Mesothelial cell of epicardium (in vitro differentiated cells): Measurements from ENCODE around the gene FRMD4A. TPM values are rescaled to one million over a fixed set of nuclear protein-coding genes. Genes with fewer than 3 reads are reported as not detected.

ENCODE experiments used
- DNase-seq, 2 experiments: peaks; one replicate each; pipeline ENCODE4 v3.0.0; 2021; ENCODE audit warnings: low spot score in 2 of 2; ENCODE audit not compliant: unreplicated experiment in 2 of 2
- H3K27ac Mint-ChIP-seq: 2 replicates; pipeline ENCODE4 v1.8.0; 2021; ENCODE audit warnings: mixed read lengths
- H3K27me3 Mint-ChIP-seq: 2 replicates; pipeline ENCODE4 v1.8.0; 2021; ENCODE audit warnings: low read depth, mixed read lengths
- H3K36me3 Mint-ChIP-seq: 2 replicates; pipeline ENCODE4 v1.8.0; 2021; ENCODE audit warnings: mixed read lengths
- H3K4me1 Mint-ChIP-seq: 2 replicates; pipeline ENCODE4 v1.8.0; 2021; ENCODE audit warnings: mixed read lengths
- H3K4me3 Mint-ChIP-seq: 2 replicates; pipeline ENCODE4 v1.8.0; 2021; ENCODE audit warnings: mild to moderate bottlenecking, moderate library complexity, mixed read lengths
- H3K9me3 Mint-ChIP-seq: 2 replicates; pipeline ENCODE4 v1.8.0; 2021; ENCODE audit warnings: mixed read lengths
- total RNA-seq: library from RNA; stranded (reverse); gene quantifications from 3 replicates; pipeline ENCODE4 v1.2.1, GENCODE V29; 2021
- TF ChIP-seq, protein P1 (sequence below): fragments of 200-600 bp; sonication (generic); IDR thresholded peaks from one replicate; pipeline ENCODE4 v1.5.0; 2021; ENCODE audit warnings: antibody characterized with exemption; ENCODE audit not compliant: unreplicated experiment

The FRMD4A gene
- total RNA-seq, 1 donor from 2014 or later: 45.0 TPM

DNA sequence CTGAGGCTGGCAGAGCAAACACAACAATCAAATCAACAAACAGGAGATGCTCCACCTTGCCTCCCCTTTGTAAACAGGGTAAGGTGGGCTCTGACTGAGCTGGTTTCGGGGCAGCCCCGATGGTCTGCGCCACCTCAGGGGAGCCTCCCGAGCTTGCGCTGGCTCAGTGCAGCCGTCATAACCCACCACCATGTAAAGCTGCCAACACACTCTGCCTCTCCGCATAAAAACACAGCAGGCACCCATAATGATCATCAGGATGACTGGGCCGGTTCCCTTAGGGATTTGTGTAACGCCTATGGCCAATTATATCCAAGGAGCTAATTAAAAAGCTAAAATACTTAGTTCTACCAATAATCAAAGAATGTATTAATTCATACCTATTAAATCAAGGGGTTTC, 619.4 kb downstream of the FRMD4A start:
- H3K27me3 Mint-ChIP-seq: no peaks in the 10 kb centered on the region
- TF ChIP-seq, protein P1, sequence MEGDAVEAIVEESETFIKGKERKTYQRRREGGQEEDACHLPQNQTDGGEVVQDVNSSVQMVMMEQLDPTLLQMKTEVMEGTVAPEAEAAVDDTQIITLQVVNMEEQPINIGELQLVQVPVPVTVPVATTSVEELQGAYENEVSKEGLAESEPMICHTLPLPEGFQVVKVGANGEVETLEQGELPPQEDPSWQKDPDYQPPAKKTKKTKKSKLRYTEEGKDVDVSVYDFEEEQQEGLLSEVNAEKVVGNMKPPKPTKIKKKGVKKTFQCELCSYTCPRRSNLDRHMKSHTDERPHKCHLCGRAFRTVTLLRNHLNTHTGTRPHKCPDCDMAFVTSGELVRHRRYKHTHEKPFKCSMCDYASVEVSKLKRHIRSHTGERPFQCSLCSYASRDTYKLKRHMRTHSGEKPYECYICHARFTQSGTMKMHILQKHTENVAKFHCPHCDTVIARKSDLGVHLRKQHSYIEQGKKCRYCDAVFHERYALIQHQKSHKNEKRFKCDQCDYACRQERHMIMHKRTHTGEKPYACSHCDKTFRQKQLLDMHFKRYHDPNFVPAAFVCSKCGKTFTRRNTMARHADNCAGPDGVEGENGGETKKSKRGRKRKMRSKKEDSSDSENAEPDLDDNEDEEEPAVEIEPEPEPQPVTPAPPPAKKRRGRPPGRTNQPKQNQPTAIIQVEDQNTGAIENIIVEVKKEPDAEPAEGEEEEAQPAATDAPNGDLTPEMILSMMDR: no peak
- DNase-seq: no peak
- no peaks in the 10 kb centered on the region for H3K9me3 Mint-ChIP-seq
- no peak overlapping the region for H3K4me3 Mint-ChIP-seq
- H3K36me3 Mint-ChIP-seq: no peaks in the 10 kb centered on the region
- peaks cover 53% of the 10 kb centered on the region for H3K4me1 Mint-ChIP-seq
- H3K27ac Mint-ChIP-seq: no peak overlapping the region

DNA sequence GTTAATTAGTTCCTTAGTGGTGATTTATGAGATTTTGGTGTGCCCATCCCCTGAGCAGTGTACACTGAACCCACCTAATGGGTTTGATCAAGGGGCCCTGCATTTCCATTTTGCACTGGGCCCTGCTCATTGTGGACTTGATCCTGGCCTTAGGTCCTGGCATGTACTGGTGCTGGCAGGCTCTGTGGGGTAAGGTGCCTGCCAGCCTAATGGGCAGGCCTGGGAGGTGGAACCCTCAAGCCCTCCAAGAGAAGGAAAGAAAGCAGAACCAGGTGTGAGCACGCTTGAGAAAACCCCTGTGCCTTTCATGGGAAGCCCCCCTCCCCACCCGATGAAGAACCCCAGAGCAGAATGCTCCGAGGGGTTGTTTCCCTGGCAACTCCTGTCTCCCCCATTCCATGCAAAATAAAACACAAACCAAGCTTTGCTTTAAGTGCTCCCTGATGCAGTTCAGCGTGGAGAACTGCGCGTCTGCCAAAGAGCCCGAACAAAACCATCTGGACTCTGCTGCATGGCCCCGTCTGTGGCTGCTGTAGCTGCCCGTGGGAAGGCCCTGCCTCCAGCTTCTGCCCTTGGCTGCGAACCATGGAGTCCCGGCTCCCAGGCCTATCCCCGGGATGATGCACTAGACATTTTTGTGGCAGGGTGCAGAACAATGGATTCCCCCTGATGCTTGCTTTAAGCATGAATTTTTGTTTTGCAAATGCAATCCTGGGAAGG, 620.6 kb downstream of the FRMD4A start:
- Mint-ChIP-seq H3K4me1 (peaks cover 64% of the 10 kb centered on the region), H3K9me3 (no peaks in the 10 kb centered on the region), H3K36me3 (no peaks in the 10 kb centered on the region), H3K27ac (peak overlapping the region; percentile 95), H3K4me3 (no peak overlapping the region), H3K27me3 (no peaks in the 10 kb centered on the region)
- DNase-seq: no peak
- TF ChIP-seq, protein P1: no peak

DNA sequence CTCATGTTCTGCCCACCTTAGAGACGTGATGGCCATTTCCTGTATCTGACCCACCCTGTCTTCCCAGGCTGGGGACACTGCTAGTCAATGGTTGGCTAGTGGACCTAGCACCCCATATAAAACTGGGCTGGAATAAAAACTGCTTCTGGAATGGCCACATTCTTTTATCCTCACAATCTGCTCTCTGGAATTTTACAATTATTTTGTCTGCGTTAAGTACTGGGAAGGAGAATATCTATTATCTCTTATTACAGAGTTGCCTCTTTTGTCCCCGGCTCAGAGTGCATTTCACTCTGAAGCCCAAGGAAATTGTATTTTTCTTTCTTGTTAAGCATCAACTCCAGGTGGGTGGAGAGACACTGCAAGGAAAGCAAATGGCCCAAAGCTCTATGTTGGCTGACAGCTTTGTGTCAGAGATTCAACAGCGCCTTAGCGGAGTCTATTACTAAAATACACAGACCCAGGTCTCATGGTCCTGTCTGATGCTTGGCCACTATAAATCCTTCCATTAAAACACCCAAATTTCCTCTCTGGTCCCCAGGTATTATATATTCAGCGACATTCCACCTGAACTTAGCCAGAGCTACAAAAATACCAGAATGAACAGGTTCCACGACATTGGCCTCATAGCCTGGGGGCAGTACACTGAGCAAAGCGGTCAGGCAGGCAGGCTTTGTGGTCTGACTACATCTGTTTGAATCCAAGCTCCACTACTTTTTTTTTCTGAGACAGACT, 622.3 kb downstream of the FRMD4A start:
- H3K36me3 Mint-ChIP-seq: no peaks in the 10 kb centered on the region
- H3K27ac Mint-ChIP-seq: peak overlapping the region; percentile 95
- H3K9me3 Mint-ChIP-seq: no peaks in the 10 kb centered on the region
- peak overlapping the region; percentile 75 for H3K4me3 Mint-ChIP-seq
- DNase-seq: peak in 1 of 2 experiments; percentile 65
- H3K27me3 Mint-ChIP-seq: no peaks in the 10 kb centered on the region
- peaks cover 76% of the 10 kb centered on the region for H3K4me1 Mint-ChIP-seq
- TF ChIP-seq, protein P1: no peak

DNA sequence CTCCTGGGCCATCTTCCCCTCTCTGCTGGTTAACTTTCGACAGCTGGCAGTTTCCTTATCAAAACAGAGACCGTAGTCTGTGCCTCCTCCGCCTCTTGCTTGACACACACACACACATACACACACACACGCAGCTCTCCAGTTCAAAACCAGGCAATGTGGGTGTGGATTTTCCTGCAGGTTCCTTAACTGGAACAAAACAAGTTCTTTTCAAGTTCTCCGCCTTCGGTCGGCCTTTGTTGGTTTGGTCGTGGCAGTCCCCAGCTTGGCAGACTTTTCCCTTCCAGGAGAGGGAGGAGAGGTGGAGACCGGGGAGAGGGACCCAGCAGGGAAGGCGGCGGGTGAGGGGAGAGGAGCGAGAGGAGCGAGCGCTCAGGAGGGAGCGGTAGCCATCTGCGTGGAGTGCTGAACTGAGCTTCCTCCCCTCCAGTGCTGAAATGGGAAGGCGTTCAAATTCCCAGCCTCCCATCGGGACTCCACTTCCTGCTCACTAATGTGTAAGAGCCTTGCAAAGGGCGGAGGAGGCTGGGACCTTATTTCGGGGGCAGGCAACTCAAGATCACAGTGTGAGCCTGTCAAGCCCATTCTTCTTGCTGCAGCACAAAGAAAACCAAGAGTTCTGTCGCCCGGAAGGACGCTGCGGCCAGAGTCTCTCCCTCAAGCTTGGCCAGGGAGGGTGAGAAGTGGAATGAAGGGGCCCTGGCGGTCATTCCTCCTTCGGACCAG, 623.4 kb downstream of the FRMD4A start:
- TF ChIP-seq, protein P1: no peak
- Mint-ChIP-seq H3K27me3 (no peaks in the 10 kb centered on the region), H3K4me1 (peaks cover 77% of the 10 kb centered on the region), H3K4me3 (peak overlapping the region; percentile 75), H3K9me3 (no peaks in the 10 kb centered on the region), H3K36me3 (no peaks in the 10 kb centered on the region), H3K27ac (peak overlapping the region; percentile 95)
- peak; percentile 48 to 72 for DNase-seq

DNA sequence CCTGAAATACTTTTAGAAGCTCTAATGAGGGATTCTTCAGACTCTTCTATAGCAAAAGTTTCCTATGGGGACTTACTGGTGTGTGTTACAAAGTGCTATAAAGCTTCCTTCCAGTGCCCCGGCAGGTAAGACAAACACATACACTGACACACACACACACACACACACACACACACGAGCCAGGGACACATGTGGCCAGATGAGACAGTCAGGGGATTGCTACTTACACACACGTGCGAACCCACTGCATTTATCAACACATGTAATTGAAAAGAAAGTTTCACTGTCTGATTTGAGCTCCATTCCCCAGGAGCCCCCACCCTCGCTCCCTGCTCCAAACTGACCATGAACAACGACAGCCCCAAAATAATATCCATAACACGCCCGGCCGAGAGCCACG, 624.1 kb downstream of the FRMD4A start:
- Mint-ChIP-seq H3K9me3 (no peaks in the 10 kb centered on the region), H3K27ac (peak overlapping the region; percentile 95), H3K27me3 (no peaks in the 10 kb centered on the region), H3K4me1 (peaks cover 82% of the 10 kb centered on the region), H3K36me3 (peaks cover under 1% of the 10 kb centered on the region), H3K4me3 (peak overlapping the region; percentile 75)
- TF ChIP-seq, protein P1: no peak
- no peak for DNase-seq
